HG03025 (cell line): Measurements from ENCODE around the gene MTX2.
"Not testable (repeated sequence)": the region's sequence is repeated elsewhere in the genome, so short reads cannot be mapped to it uniquely, and the experiment has no call there.

Source experiments
- ATAC-seq: cut with Tn5 transposase; IDR thresholded peaks from one replicate; pipeline ENCODE4 v1.9.1; 2021; ENCODE audit warnings: mild to moderate bottlenecking, moderate library complexity; ENCODE audit not compliant: unreplicated experiment, low FRiP score

MTX2 gene

GRCh38 chr2:176284461-176285049 is 15.3 kb downstream of the MTX2 start:
- no peak for ATAC-seq

GRCh38 chr2:176285321-176285720 is 16.1 kb downstream of the MTX2 start:
- ATAC-seq, result no peak

GRCh38 chr2:176291335-176291734 is 22.1 kb downstream of the MTX2 start:
- no peak for ATAC-seq

GRCh38 chr2:176291809-176292283 is 22.6 kb downstream of the MTX2 start:
- peak; percentile 92 for ATAC-seq

GRCh38 chr2:176292608-176293007 is 23.4 kb downstream of the MTX2 start:
- ATAC-seq, result no peak

GRCh38 chr2:176293334-176293733 is 24.1 kb downstream of the MTX2 start:
- no peak for ATAC-seq

GRCh38 chr2:176297067-176297466 is 27.8 kb downstream of the MTX2 start:
- no peak for ATAC-seq

- ATAC-seq, result no peak
Measured at GRCh38 chr2:176297737-176298136, 28.5 kb downstream of the MTX2 start.

GRCh38 chr2:176306020-176306419 is 36.8 kb downstream of the MTX2 start:
- ATAC-seq, result not testable (repeated sequence)

- no peak for ATAC-seq
Measured at GRCh38 chr2:176317199-176317598, 48.0 kb downstream of the MTX2 start.

- ATAC-seq, result no peak
Measured at GRCh38 chr2:176317623-176318065, 48.4 kb downstream of the MTX2 start.

GRCh38 chr2:176321916-176322315 is 52.7 kb downstream of the MTX2 start:
- no peak for ATAC-seq

- ATAC-seq, result no peak
Measured at GRCh38 chr2:176324862-176325261, 55.6 kb downstream of the MTX2 start.

GRCh38 chr2:176325732-176326131 is 56.5 kb downstream of the MTX2 start:
- ATAC-seq, result no peak

- ATAC-seq, result no peak
Measured at GRCh38 chr2:176328149-176328548, 58.9 kb downstream of the MTX2 start.

- ATAC-seq, result no peak
Measured at GRCh38 chr2:176330612-176331011, 61.4 kb downstream of the MTX2 start.

- no peak for ATAC-seq
Measured at GRCh38 chr2:176331646-176332045, 62.4 kb downstream of the MTX2 start.

- ATAC-seq, result no peak
Measured at GRCh38 chr2:176334729-176335128, 65.5 kb downstream of the MTX2 start.

GRCh38 chr2:176338395-176338794 is 69.2 kb downstream of the MTX2 start:
- no peak for ATAC-seq

- no peak for ATAC-seq
Measured at GRCh38 chr2:176339208-176339607, 70.0 kb downstream of the MTX2 start.

GRCh38 chr2:176356251-176356650 is 87.0 kb downstream of the MTX2 start:
- no peak for ATAC-seq

GRCh38 chr2:176364273-176364977 is 95.2 kb downstream of the MTX2 start:
- no peak for ATAC-seq
